Gastrocnemius medialis (tissue), 4 donors: ENCODE data around the gene TBC1D5. TPM values are rescaled to one million over a fixed set of nuclear protein-coding genes. Genes with fewer than 3 reads are reported as not detected.

Source experiments
- ATAC-seq, 2 donors: fragments of 150-250 bp; one replicate each; pipeline ENCODE4 v1.9.1; 2016
- DNase-seq, 2 donors: peaks; one replicate each; pipeline ENCODE4 v3.0.0-alpha.2; 2019
- H3K27ac ChIP-seq, 4 donors: fragments of 200-600 bp; sonication (generic); 1 replicate in 1 of 4; 2 replicates in 3 of 4; pipeline ENCODE4 v1.5.1; 2016 to 2018; ENCODE audit warnings: mild to moderate bottlenecking in 2 of 4, moderate library complexity in 1 of 4
- H3K27me3 ChIP-seq, 3 donors: fragments of 200-600 bp; sonication (generic) in 2 of 3; 1 replicate in 1 of 3; 2 replicates in 2 of 3; pipeline versions ENCODE4 v1.5.1 to v1.6.0; 2016 to 2019; ENCODE audit warnings: mild to moderate bottlenecking in 1 of 3, moderate library complexity in 1 of 3
- H3K36me3 ChIP-seq, 2 donors: fragments of 200-600 bp; sonication (generic) in 1 of 2; one replicate each; pipeline ENCODE4 v1.5.1; 2017 to 2018
- H3K4me1 ChIP-seq, 2 donors: fragments of 200-600 bp; sonication (generic) in 1 of 2; one replicate each; pipeline ENCODE4 v1.5.1; 2016 to 2017; ENCODE audit warnings: mild to moderate bottlenecking in 2 of 2
- H3K4me3 ChIP-seq, 4 donors: fragments of 200-600 bp; sonication (generic) in 3 of 4; 1 replicate in 1 of 4; 2 replicates in 3 of 4; pipeline ENCODE4 v1.5.1; 2016 to 2019; ENCODE audit warnings: mild to moderate bottlenecking in 2 of 4
- H3K9me3 ChIP-seq, 3 donors: fragments of 200-600 bp; sonication (generic) in 2 of 3; 1 replicate in 1 of 3; 2 replicates in 2 of 3; pipeline ENCODE4 v1.5.1; 2016 to 2019
- POLR2A ChIP-seq, 2 donors: fragments of 450-650 bp; IDR thresholded peaks; one replicate each; pipeline ENCODE4 v1.6.1; 2017; ENCODE audit warnings: antibody characterized with exemption in 2 of 2, mild to moderate bottlenecking in 2 of 2, moderate library complexity in 2 of 2
- in situ Hi-C, 4 donors: fragments of 200-750 bp; cut with MboI; loops; one replicate each; pipeline versions ENCODE4 v1.15.0 to v1.8.0; 2017; ENCODE audit warnings: low sequenced_read_pairs in 4 of 4
- intact Hi-C: fragments of 100-400 bp; cut with DNase I; formaldehyde crosslinking; loops from one replicate; pipeline ENCODE4 v1.15.1; 2023; ENCODE audit warnings: low total_unique reads
- total RNA-seq, 4 donors: library from RNA; depleted of rRNA; stranded (reverse); fragments of >200 nt; gene quantifications; one replicate each; pipeline versions ENCODE4 v1.1.0 to v1.2.3, GENCODE V29; 2016
- TF ChIP-seq, protein P1 (sequence below), 5 experiments: fragments of 450-650 bp in 3 of 5; fragments of 200-600 bp in 2 of 5; sonication (generic) in 2 of 5; IDR thresholded peaks in 4 of 5; conservative IDR thresholded peaks in 1 of 5; 1 replicate in 4 of 5; 2 replicates in 1 of 5; pipeline ENCODE4 v1.5.1; 2016 to 2019; ENCODE audit warnings: antibody characterized with exemption in 5 of 5, mild to moderate bottlenecking in 3 of 5, moderate library complexity in 3 of 5

Gene TBC1D5
- total RNA-seq, 4 donors from 2014 or later = 20.3 to 34.4 (median 27.1) TPM

DNA sequence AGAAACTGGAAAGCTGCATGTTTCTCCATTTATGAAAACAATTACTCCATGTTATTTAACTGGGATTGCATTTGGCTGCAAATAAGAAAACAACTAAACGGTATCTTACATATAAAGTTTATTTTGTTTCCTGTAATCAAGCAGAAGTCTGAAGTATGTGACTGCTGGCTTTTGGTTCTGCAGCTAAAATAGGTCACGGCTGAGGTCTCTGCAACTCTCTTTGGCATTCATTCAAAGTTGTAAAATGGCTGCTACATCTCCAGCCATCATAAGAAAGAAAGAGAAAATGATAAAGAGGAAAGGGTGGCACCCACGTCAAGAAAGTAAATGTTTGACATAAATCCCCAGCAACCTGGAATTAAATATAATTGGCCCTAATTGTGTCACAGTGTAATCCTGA is 406.1 kb downstream of the TBC1D5 start:
- TF ChIP-seq, protein P1, sequence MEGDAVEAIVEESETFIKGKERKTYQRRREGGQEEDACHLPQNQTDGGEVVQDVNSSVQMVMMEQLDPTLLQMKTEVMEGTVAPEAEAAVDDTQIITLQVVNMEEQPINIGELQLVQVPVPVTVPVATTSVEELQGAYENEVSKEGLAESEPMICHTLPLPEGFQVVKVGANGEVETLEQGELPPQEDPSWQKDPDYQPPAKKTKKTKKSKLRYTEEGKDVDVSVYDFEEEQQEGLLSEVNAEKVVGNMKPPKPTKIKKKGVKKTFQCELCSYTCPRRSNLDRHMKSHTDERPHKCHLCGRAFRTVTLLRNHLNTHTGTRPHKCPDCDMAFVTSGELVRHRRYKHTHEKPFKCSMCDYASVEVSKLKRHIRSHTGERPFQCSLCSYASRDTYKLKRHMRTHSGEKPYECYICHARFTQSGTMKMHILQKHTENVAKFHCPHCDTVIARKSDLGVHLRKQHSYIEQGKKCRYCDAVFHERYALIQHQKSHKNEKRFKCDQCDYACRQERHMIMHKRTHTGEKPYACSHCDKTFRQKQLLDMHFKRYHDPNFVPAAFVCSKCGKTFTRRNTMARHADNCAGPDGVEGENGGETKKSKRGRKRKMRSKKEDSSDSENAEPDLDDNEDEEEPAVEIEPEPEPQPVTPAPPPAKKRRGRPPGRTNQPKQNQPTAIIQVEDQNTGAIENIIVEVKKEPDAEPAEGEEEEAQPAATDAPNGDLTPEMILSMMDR (IDR thresholded peaks at IDR 0.05 in 4 of 5, conservative IDR thresholded peaks at IDR 0.05 in 1 of 5) = no peak
- TF ChIP-seq POLR2A (IDR thresholded peaks at IDR 0.05) = no peak
- H3K4me1 ChIP-seq = peaks cover 0 to 5% of the 10 kb centered on the region in 2 donors
- H3K27me3 ChIP-seq = no peaks in the 10 kb centered on the region
- no peak for ATAC-seq
- H3K27ac ChIP-seq = no peak overlapping the region
- H3K9me3 ChIP-seq = no peaks in the 10 kb centered on the region
- H3K36me3 ChIP-seq = no peaks in the 10 kb centered on the region
- intact Hi-C loops (no loop called here), in situ Hi-C loops (loop anchor here in 1 of 4 donors (25.0 kb wide), 1 partner anchor 101 kb away; no protein-coding TSS in a partner anchor)
- DNase-seq = no peak
- no peak overlapping the region for H3K4me3 ChIP-seq

DNA sequence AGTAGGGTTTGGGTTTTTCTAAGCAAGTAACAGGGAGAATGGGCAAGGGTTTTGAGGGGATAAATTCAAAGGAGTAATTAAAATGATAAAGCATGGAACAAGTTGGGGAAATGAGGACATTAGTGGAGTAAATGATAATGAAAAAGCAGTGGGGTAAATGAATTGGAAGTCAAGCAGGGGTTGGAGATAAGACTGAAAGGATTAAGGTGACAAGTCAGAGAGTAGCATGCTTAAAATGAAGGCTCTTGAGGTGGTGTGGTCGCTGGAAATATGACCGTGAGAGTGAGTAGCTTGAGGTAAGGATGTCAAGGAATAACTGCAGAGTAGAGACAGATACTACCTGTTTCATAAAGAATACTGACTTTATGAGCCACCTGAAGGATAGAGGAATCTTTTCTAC is 408.5 kb downstream of the TBC1D5 start:
- ATAC-seq (no peak), DNase-seq (no peak)
- no peaks in the 10 kb centered on the region for H3K9me3 ChIP-seq
- H3K27ac ChIP-seq = no peak overlapping the region
- H3K36me3 ChIP-seq = no peaks in the 10 kb centered on the region
- TF ChIP-seq POLR2A (IDR thresholded peaks at IDR 0.05) = no peak
- TF ChIP-seq, protein P1 (IDR thresholded peaks at IDR 0.05 in 4 of 5, conservative IDR thresholded peaks at IDR 0.05 in 1 of 5) = no peak
- H3K4me1 ChIP-seq = peaks cover 0 to 5% of the 10 kb centered on the region in 2 donors
- in situ Hi-C loops = loop anchor here in 1 of 4 donors (25.0 kb wide), 1 partner anchor 103 kb away; no protein-coding TSS in a partner anchor
- H3K27me3 ChIP-seq = no peaks in the 10 kb centered on the region
- H3K4me3 ChIP-seq = no peak overlapping the region
- intact Hi-C loops = no loop called here

DNA sequence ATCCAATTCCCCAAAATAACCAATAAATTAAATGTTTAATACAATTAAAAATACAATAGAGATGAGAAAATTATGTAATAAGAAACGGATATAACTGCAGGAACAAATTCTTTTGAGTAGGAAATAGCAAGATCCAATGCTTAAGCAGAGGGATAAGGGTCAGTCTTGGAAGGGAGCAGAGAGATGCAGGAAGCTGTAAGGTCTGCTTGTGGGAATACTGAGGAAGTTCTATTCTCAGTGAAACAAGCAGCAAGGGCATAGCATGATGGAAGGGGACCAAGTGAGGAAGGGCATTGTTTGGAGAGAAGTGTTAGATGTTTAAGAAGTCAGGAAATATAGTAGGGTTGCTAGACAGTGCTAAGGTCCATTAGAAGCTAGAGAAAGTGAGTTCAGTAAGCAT is 409.0 kb downstream of the TBC1D5 start:
- no peak overlapping the region for H3K27ac ChIP-seq
- no peak overlapping the region for H3K4me3 ChIP-seq
- no peak for ATAC-seq

DNA sequence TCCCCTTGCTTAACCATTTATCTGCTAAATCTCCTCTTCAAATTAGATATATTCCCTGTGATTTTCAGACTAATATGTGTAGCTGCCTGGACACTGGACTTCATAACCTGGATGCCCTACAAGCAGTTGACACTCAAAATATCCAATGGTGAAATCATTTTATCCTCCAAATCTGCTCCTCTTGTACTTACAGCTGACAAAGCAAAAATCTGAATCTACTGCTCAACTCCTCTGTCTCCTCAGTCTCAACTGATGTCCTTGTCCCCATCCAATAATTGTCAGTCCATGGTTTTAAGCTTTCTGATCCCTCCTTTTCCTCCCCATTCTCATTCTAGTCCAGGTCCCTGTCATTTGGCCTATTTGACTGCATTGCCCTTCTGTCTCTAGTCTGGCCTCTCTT is 411.8 kb downstream of the TBC1D5 start:
- intact Hi-C loops = no loop called here

More for the DNA sequence above, 409.0 kb downstream of the TBC1D5 start:
- TF ChIP-seq, protein P1 (IDR thresholded peaks at IDR 0.05 in 4 of 5, conservative IDR thresholded peaks at IDR 0.05 in 1 of 5) = no peak
- no peak for TF ChIP-seq POLR2A (IDR thresholded peaks at IDR 0.05)
- Histone ChIP-seq H3K4me1 (peaks cover 0 to 5% of the 10 kb centered on the region in 2 donors), H3K27me3 (no peaks in the 10 kb centered on the region), H3K9me3 (no peaks in the 10 kb centered on the region), H3K36me3 (no peaks in the 10 kb centered on the region)
- in situ Hi-C loops = loop anchor here in 1 of 4 donors (25.0 kb wide), 1 partner anchor 104 kb away; no protein-coding TSS in a partner anchor
- intact Hi-C loops = no loop called here
- no peak for DNase-seq

More for the DNA sequence above, 411.8 kb downstream of the TBC1D5 start:
- Histone ChIP-seq H3K9me3 (no peaks in the 10 kb centered on the region), H3K4me1 (no peaks in the 10 kb centered on the region), H3K27ac (no peak overlapping the region), H3K27me3 (no peaks in the 10 kb centered on the region), H3K4me3 (no peak overlapping the region), H3K36me3 (no peaks in the 10 kb centered on the region)
- ATAC-seq (no peak), DNase-seq (no peak)
- in situ Hi-C loops = loop anchor here in 1 of 4 donors (25.0 kb wide), 1 partner anchor 107 kb away; no protein-coding TSS in a partner anchor
- TF ChIP-seq, protein P1 (IDR thresholded peaks at IDR 0.05 in 4 of 5, conservative IDR thresholded peaks at IDR 0.05 in 1 of 5) = no peak
- TF ChIP-seq POLR2A (IDR thresholded peaks at IDR 0.05) = no peak
